Measurements from ENCODE around the gene CACNA1B.

GRCh38 chr9:138052635-138053320 lies 175.2 kb downstream of the CACNA1B start:
- TF ChIP-seq POLR2AphosphoS5 (IDR thresholded peaks at IDR 0.05) (no peak), POLR2A (IDR thresholded peaks at IDR 0.05) (no peak), CTCF (IDR thresholded peaks at IDR 0.05) (no peak)

All from gastroesophageal sphincter (tissue), 3 donors.